ENCODE data around the gene HDHD3. TPM values are rescaled to one million over a fixed set of nuclear protein-coding genes. Genes with fewer than 3 reads are reported as not detected.

The HDHD3 gene
- total RNA-seq, 2 experiments from 2014 or later, result 16.0 to 18.1 TPM

- no peak overlapping the region for H3K4me3 ChIP-seq (ENCODE audit: low read depth, low read length, poor library complexity, severe bottlenecking)
- no peak overlapping the region for H2AFZ ChIP-seq (ENCODE audit: low read length)
- H3K4me2 ChIP-seq (ENCODE audit: low read length), result no peak overlapping the region
- BruUV-seq (replicated peaks), result no TSS peak
- DNase-seq (ENCODE audit: low spot score), result no peak
- H3K27ac ChIP-seq (ENCODE audit: low read depth, low read length, poor library complexity, severe bottlenecking), result no peak overlapping the region
- no peaks in the 10 kb centered on the region for H3K9me2 ChIP-seq (ENCODE audit: insufficient read depth, low read length)
- no peaks in the 10 kb centered on the region for H3K9me3 ChIP-seq (ENCODE audit: low read length)
- H3K4me1 ChIP-seq (ENCODE audit: insufficient read depth, low read length, poor library complexity, severe bottlenecking), result peaks cover 19% of the 10 kb centered on the region
- H4K20me1 ChIP-seq (ENCODE audit: insufficient read depth, low read length), result no peaks in the 10 kb centered on the region
- no peaks in the 10 kb centered on the region for H3K36me3 ChIP-seq (ENCODE audit: insufficient read depth, low read length)
- CTCF ChIA-PET (ENCODE audit: unreplicated experiment), result no interaction called here
- no peak for TF ChIP-seq CTCF (conservative IDR thresholded peaks at IDR 0.05; ENCODE audit: low read length)
- TF ChIP-seq EZH2phosphoT487 (IDR thresholded peaks at IDR 0.05; ENCODE audit: borderline replicate concordance, low read depth, low read length), result no peak
- POLR2A ChIA-PET, result interaction anchor here (0.6 to 4.6 kb wide), 4 partner anchors 12 to 120 kb away, joined by 3 to 31 read pairs (median 3); partner anchors contain the start of genes ALAD and WDR31
- H3K79me2 ChIP-seq (ENCODE audit: insufficient read depth, low read depth, low read length), result no peaks in the 10 kb centered on the region
- intact Hi-C loops (cut with micrococcal nuclease; ENCODE audit: unreplicated experiment), result no loop called here
These were observed 24.8 kb downstream of the HDHD3 start for GRCh38 chr9:113352006-113352405.

GRCh38 chr9:113350937-113351336 lies 25.8 kb downstream of the HDHD3 start:
- H3K4me3 ChIP-seq (ENCODE audit: low read depth, low read length, poor library complexity, severe bottlenecking), result no peak overlapping the region
- no peaks in the 10 kb centered on the region for H3K9me2 ChIP-seq (ENCODE audit: insufficient read depth, low read length)
- no peak for TF ChIP-seq EZH2phosphoT487 (IDR thresholded peaks at IDR 0.05; ENCODE audit: borderline replicate concordance, low read depth, low read length)
- TF ChIP-seq CTCF (conservative IDR thresholded peaks at IDR 0.05; ENCODE audit: low read length), result no peak
- POLR2A ChIA-PET, result interaction anchor here (0.5 to 4.6 kb wide), 7 partner anchors 11 to 119 kb away, joined by 3 to 31 read pairs (median 3); partner anchors contain the start of genes ALAD and WDR31
- no peaks in the 10 kb centered on the region for H3K9me3 ChIP-seq (ENCODE audit: low read length)
- intact Hi-C loops (cut with micrococcal nuclease; ENCODE audit: unreplicated experiment), result no loop called here
- no TSS peak for BruUV-seq (replicated peaks)
- no peaks in the 10 kb centered on the region for H3K36me3 ChIP-seq (ENCODE audit: insufficient read depth, low read length)
- peak; percentile 53 for DNase-seq (ENCODE audit: low spot score)
- peak overlapping the region; percentile 63 for H3K4me2 ChIP-seq (ENCODE audit: low read length)
- H3K27ac ChIP-seq (ENCODE audit: low read depth, low read length, poor library complexity, severe bottlenecking), result no peak overlapping the region
- peaks cover 19% of the 10 kb centered on the region for H3K4me1 ChIP-seq (ENCODE audit: insufficient read depth, low read length, poor library complexity, severe bottlenecking)
- H4K20me1 ChIP-seq (ENCODE audit: insufficient read depth, low read length), result no peaks in the 10 kb centered on the region
- peak overlapping the region; percentile 14; the same call in 1 of the 2 replicates for H2AFZ ChIP-seq (ENCODE audit: low read length)
- CTCF ChIA-PET (ENCODE audit: unreplicated experiment), result interaction anchor here (1.0 to 1.1 kb wide), 2 partner anchors 11 to 26 kb away, joined by 4 read pairs; partner anchors contain the start of genes HDHD3 and WDR31
- no peaks in the 10 kb centered on the region for H3K79me2 ChIP-seq (ENCODE audit: insufficient read depth, low read depth, low read length)

- intact Hi-C loops (cut with micrococcal nuclease; ENCODE audit: unreplicated experiment), result no loop called here
- no TSS peak for BruUV-seq (replicated peaks)
- CTCF ChIA-PET (ENCODE audit: unreplicated experiment), result interaction anchor here (0.6 to 1.1 kb wide), 2 partner anchors 10 to 15 kb away, joined by 4 read pairs; partner anchors contain the start of gene WDR31
- Histone ChIP-seq H3K9me3 (ENCODE audit: low read length) (no peaks in the 10 kb centered on the region), H3K4me2 (ENCODE audit: low read length) (peak overlapping the region; percentile 63), H4K20me1 (ENCODE audit: insufficient read depth, low read length) (no peaks in the 10 kb centered on the region), H3K36me3 (ENCODE audit: insufficient read depth, low read length) (no peaks in the 10 kb centered on the region), H3K9me2 (ENCODE audit: insufficient read depth, low read length) (no peaks in the 10 kb centered on the region), H3K4me1 (ENCODE audit: insufficient read depth, low read length, poor library complexity, severe bottlenecking) (peaks cover 19% of the 10 kb centered on the region), H3K27ac (ENCODE audit: low read depth, low read length, poor library complexity, severe bottlenecking) (no peak overlapping the region), H3K4me3 (ENCODE audit: low read depth, low read length, poor library complexity, severe bottlenecking) (peak overlapping the region; percentile 58), H3K79me2 (ENCODE audit: insufficient read depth, low read depth, low read length) (no peaks in the 10 kb centered on the region), H2AFZ (ENCODE audit: low read length) (peak overlapping the region; percentile 44; the same call in 1 of the 2 replicates)
- TF ChIP-seq EZH2phosphoT487 (IDR thresholded peaks at IDR 0.05; ENCODE audit: borderline replicate concordance, low read depth, low read length), result no peak
- TF ChIP-seq CTCF (conservative IDR thresholded peaks at IDR 0.05; ENCODE audit: low read length), result no peak
- POLR2A ChIA-PET, result interaction anchor here (1.1 to 4.6 kb wide), 4 partner anchors 10 to 60 kb away, joined by 3 to 31 read pairs (median 6); partner anchors contain the start of genes C9orf43, POLE3 and WDR31
- DNase-seq (ENCODE audit: low spot score), result no peak
These were observed 26.6 kb downstream of the HDHD3 start for GRCh38 chr9:113350107-113350661.

Measured in OCI-LY7 (cell line).